NK-92 (cell line): Measurements from ENCODE around the gene PACRG.

Experiments
- DNase-seq: peaks from one replicate; lab custom pipeline; 2025; ENCODE audit not compliant: unreplicated experiment; lab: John Stamatoyannopoulos, UW

The PACRG gene

GRCh38 chr6:163191704-163192537, 464.1 kb downstream of the PACRG start:
- no peak for DNase-seq

GRCh38 chr6:163192591-163192990, 464.8 kb downstream of the PACRG start:
- no peak for DNase-seq

- no peak for DNase-seq
These were observed 465.6 kb downstream of the PACRG start for GRCh38 chr6:163193326-163193725.

- no peak for DNase-seq
These were observed 468.2 kb downstream of the PACRG start for GRCh38 chr6:163195721-163196691.

GRCh38 chr6:163197839-163198238, 470.1 kb downstream of the PACRG start:
- no peak for DNase-seq

GRCh38 chr6:163198396-163198795, 470.6 kb downstream of the PACRG start:
- no peak for DNase-seq

GRCh38 chr6:163199371-163199770, 471.6 kb downstream of the PACRG start:
- no peak for DNase-seq

- DNase-seq: no peak
These were observed 472.5 kb downstream of the PACRG start for GRCh38 chr6:163200289-163200688.

GRCh38 chr6:163200694-163201093, 472.9 kb downstream of the PACRG start:
- no peak for DNase-seq

GRCh38 chr6:163201855-163202254, 474.1 kb downstream of the PACRG start:
- no peak for DNase-seq

GRCh38 chr6:163206196-163206595, 478.4 kb downstream of the PACRG start:
- DNase-seq: no peak

- DNase-seq: no peak
These were observed 479.9 kb downstream of the PACRG start for GRCh38 chr6:163207431-163208383.

GRCh38 chr6:163209005-163209404, 481.2 kb downstream of the PACRG start:
- no peak for DNase-seq

GRCh38 chr6:163212123-163212522, 484.3 kb downstream of the PACRG start:
- no peak for DNase-seq

GRCh38 chr6:163214259-163214658, 486.5 kb downstream of the PACRG start:
- DNase-seq: no peak

- no peak for DNase-seq
These were observed 490.7 kb downstream of the PACRG start for GRCh38 chr6:163218361-163218894.

GRCh38 chr6:163226181-163226835, 498.5 kb downstream of the PACRG start:
- no peak for DNase-seq

GRCh38 chr6:163226836-163227485, 499.2 kb downstream of the PACRG start:
- DNase-seq: no peak

- no peak for DNase-seq
These were observed 500.3 kb downstream of the PACRG start for GRCh38 chr6:163228041-163228440.
